ENCODE results near the gene AP3S2. TPM values are rescaled to one million over a fixed set of nuclear protein-coding genes. Genes with fewer than 3 reads are reported as not detected.

AP3S2 gene
- total RNA-seq, 2 experiments from 2014 or later = 20.3 to 23.0 TPM

DNA sequence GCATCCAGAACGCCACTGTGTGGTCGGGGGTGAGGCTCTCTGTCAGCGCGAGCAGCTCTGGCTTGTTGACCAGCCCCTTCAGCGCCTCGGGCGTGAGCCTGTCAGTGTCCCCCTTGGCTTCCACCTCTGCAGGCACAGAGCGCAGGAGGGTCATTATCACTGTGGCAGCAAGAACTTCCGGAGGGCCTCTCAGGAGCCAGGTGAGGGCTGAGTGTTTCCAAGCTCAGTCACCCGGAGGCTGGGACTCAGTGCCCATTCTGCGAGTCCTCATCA lies 10.0 kb upstream of the AP3S2 start:
- H3K27me3 Mint-ChIP-seq = peaks cover 1% of the 10 kb centered on the region
- intact Hi-C loops (cut with micrococcal nuclease) = no loop called here
- H3K4me3 Mint-ChIP-seq = no peak overlapping the region
- ChIA-PET CTCF (interaction anchor here (1.6 kb wide), 1 partner anchor 143 kb away, joined by 4 read pairs; no protein-coding TSS in a partner anchor), POLR2A (interaction anchor here (3.0 kb wide), 1 partner anchor 9 kb away, joined by 12 read pairs; the partner anchor contains the start of gene AP3S2)
- peaks cover 4% of the 10 kb centered on the region for H3K4me1 Mint-ChIP-seq (ENCODE audit: low read depth)
- DNase-seq = no peak
- no peak overlapping the region for H3K27ac Mint-ChIP-seq
- no peaks in the 10 kb centered on the region for H3K36me3 Mint-ChIP-seq (ENCODE audit: low read depth)
- ATAC-seq = no peak
- H3K9me3 Mint-ChIP-seq = no peaks in the 10 kb centered on the region
- TF ChIP-seq, protein P1, sequence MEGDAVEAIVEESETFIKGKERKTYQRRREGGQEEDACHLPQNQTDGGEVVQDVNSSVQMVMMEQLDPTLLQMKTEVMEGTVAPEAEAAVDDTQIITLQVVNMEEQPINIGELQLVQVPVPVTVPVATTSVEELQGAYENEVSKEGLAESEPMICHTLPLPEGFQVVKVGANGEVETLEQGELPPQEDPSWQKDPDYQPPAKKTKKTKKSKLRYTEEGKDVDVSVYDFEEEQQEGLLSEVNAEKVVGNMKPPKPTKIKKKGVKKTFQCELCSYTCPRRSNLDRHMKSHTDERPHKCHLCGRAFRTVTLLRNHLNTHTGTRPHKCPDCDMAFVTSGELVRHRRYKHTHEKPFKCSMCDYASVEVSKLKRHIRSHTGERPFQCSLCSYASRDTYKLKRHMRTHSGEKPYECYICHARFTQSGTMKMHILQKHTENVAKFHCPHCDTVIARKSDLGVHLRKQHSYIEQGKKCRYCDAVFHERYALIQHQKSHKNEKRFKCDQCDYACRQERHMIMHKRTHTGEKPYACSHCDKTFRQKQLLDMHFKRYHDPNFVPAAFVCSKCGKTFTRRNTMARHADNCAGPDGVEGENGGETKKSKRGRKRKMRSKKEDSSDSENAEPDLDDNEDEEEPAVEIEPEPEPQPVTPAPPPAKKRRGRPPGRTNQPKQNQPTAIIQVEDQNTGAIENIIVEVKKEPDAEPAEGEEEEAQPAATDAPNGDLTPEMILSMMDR (IDR thresholded peaks at IDR 0.05) = no peak

DNA sequence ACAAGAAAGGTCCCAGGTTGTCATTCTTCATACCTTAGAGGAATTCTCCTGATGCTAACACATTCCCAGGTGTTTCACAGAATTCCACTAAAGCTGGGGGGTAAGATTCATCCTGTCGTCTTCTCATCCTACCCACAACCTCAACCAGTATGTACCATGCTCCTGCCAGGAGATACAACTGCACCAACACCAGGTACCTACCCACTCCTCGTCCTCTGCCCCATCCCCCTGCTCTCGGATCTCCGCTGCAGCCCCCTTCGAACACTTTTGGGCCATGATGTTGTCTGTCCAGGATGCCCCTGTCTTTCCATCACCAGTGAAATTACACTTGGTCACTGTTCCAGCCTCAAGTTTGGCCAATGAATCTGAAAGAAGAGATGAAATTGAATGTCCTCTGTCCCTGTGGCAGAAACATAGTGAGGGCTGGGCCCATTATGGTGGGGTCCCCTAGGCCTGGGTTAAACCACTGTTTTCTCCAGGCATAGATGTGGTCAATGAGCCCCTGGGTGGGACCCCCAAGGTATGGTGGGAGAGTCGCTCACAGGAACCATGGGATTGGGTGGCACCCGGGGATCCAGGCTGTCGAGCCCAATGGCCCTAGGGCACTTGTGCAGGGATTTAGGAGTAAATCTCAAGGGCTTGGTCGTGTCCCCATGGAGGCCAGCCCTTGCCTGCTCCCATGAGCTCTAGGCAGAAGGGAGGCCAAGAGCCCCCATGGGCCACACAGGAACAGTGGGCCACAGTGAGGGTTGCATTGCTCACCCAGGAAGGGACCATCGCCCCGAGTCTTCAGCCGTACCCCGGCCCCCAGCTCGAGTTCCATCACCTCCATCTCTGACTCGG lies 9.4 kb upstream of the AP3S2 start:
- POLR2A ChIA-PET = interaction anchor here (0.6 to 3.0 kb wide), 2 partner anchors 9 to 166 kb away, joined by 4 to 12 read pairs; partner anchors contain the start of gene AP3S2
- peaks cover 3% of the 10 kb centered on the region for H3K4me1 Mint-ChIP-seq (ENCODE audit: low read depth)
- no peaks in the 10 kb centered on the region for H3K9me3 Mint-ChIP-seq
- TF ChIP-seq, protein P1 (IDR thresholded peaks at IDR 0.05) = no peak
- no peak overlapping the region for H3K27ac Mint-ChIP-seq
- DNase-seq (no peak), ATAC-seq (no peak)
- no peaks in the 10 kb centered on the region for H3K36me3 Mint-ChIP-seq (ENCODE audit: low read depth)
- CTCF ChIA-PET = interaction anchor here (1.6 kb wide), 1 partner anchor 143 kb away, joined by 4 read pairs; no protein-coding TSS in a partner anchor
- peaks cover 1% of the 10 kb centered on the region for H3K27me3 Mint-ChIP-seq
- intact Hi-C loops (cut with micrococcal nuclease) = no loop called here
- H3K4me3 Mint-ChIP-seq = no peak overlapping the region

DNA sequence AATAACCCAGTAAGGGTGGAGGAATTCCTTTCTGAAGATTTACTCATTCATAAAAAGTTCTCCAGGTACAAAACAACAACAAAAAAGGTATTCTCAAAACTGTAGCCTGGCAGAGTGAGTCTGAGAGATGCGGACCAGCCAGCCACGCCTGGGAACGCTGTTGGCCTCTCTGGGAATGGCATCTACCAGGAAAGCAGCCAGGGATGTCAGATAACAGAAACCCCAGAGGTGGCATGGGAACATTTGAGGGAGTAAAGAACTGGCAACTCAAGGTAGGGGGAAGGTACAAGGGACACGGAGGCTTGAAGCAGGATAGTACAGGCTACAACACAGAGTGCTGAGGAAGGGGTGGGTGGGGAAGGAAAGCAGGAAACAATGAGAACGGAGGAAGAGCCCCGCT lies 7.1 kb upstream of the AP3S2 start:
- no peak for DNase-seq
- Mint-ChIP-seq H3K9me3 (no peaks in the 10 kb centered on the region), H3K36me3 (ENCODE audit: low read depth) (no peaks in the 10 kb centered on the region), H3K27me3 (no peaks in the 10 kb centered on the region), H3K4me3 (no peak overlapping the region), H3K27ac (no peak overlapping the region), H3K4me1 (ENCODE audit: low read depth) (no peaks in the 10 kb centered on the region)
- intact Hi-C loops (cut with micrococcal nuclease) = no loop called here
- TF ChIP-seq, protein P1 (IDR thresholded peaks at IDR 0.05) = no peak
- ChIA-PET POLR2A (no interaction called here), CTCF (interaction anchor here (1.0 to 1.2 kb wide), 3 partner anchors 10 to 71 kb away, joined by 3 read pairs; no protein-coding TSS in a partner anchor)
- no peak for ATAC-seq

DNA sequence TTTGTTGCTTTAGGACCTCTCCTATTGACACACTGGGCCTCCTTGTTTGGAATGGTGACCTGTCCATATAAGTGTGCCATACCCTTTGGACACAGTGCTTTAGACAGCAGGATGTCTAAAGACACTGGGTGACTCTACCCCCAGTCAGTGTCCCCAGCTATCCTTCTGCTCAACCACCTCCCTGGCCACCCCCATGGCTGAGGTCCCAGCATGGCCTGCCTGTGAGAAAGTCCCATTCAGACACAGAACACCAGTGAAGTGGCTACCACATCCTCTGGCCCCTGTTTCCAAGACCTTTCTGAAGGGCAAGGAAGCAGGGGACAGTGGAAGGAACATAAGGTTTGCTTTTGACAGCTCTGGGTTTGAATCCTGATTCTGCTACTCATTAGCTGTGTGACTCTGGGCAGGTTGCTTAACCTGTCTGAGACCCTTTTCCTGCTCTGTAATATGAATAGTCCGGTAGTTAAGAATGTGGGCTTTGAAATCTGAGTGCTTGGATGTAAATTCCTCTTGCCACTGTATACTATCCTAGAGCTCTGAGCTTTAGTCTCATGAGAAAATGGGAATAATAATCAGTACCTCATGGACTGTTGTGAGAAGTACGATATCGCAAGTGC lies 6.3 kb upstream of the AP3S2 start:
- TF ChIP-seq, protein P1 (IDR thresholded peaks at IDR 0.05) = no peak
- Mint-ChIP-seq H3K4me3 (no peak overlapping the region), H3K27ac (no peak overlapping the region), H3K27me3 (no peaks in the 10 kb centered on the region), H3K9me3 (no peaks in the 10 kb centered on the region), H3K36me3 (ENCODE audit: low read depth) (no peaks in the 10 kb centered on the region), H3K4me1 (ENCODE audit: low read depth) (peaks cover 5% of the 10 kb centered on the region)
- ATAC-seq (no peak), DNase-seq (no peak)
- intact Hi-C loops (cut with micrococcal nuclease) = loop anchor here (10.0 kb wide), 1 partner anchor 105 kb away; the partner anchor contains the start of gene ZNF710
- CTCF ChIA-PET = interaction anchor here (1.0 to 1.4 kb wide), 5 partner anchors 9 to 171 kb away, joined by 3 to 5 read pairs (median 3); no protein-coding TSS in a partner anchor
- POLR2A ChIA-PET = no interaction called here
